Neuronal stem cell (in vitro differentiated cells): Measurements from ENCODE around the gene TLX2.
A peak's percentile ranks its signal among the peaks of the same experiment; 100 is the strongest.

Source experiments
- DNase-seq: peaks from one replicate; pipeline ENCODE4 v3.0.0-alpha.2; 2013; ENCODE audit warnings: low spot score
- H2AFZ ChIP-seq: one replicate; pipeline ENCODE4 v1.6.1; 2013; ENCODE audit warnings: mild to moderate bottlenecking, low read length, inconsistent platforms
- H2AK5ac ChIP-seq: 2 replicates; pipeline ENCODE4 v1.6.1; 2013; ENCODE audit warnings: low read depth, mild to moderate bottlenecking, inconsistent platforms, low read length, moderate library complexity, mixed read lengths
- H2BK120ac ChIP-seq: 2 replicates; pipeline ENCODE4 v1.6.1; 2013; ENCODE audit warnings: low read depth, mild to moderate bottlenecking, inconsistent platforms, low read length, moderate library complexity, mixed read lengths
- H2BK12ac ChIP-seq: one replicate; pipeline ENCODE4 v1.6.1; 2013; ENCODE audit warnings: low read length, inconsistent platforms
- H2BK15ac ChIP-seq: 2 replicates; pipeline ENCODE4 v1.6.1; 2013; ENCODE audit warnings: mild to moderate bottlenecking, low read length, inconsistent platforms, mixed read lengths
- H2BK5ac ChIP-seq: one replicate; pipeline ENCODE4 v1.6.1; 2013; ENCODE audit warnings: inconsistent platforms, mild to moderate bottlenecking, low read length, moderate library complexity
- H3K14ac ChIP-seq: one replicate; pipeline ENCODE4 v1.6.1; 2013; ENCODE audit warnings: low read length, inconsistent platforms
- H3K18ac ChIP-seq: 2 replicates; pipeline ENCODE4 v1.6.1; 2013; ENCODE audit warnings: low read length, inconsistent platforms
- H3K23ac ChIP-seq: 2 replicates; pipeline ENCODE4 v1.6.1; 2013; ENCODE audit warnings: low read depth, mild to moderate bottlenecking, mixed read lengths, low read length, inconsistent platforms; ENCODE audit not compliant: poor library complexity
- H3K27ac ChIP-seq: replicated peaks from 3 replicates; pipeline ENCODE4 v1.5.1; 2013; ENCODE audit warnings: low read length, inconsistent platforms
- H3K27me3 ChIP-seq, 3 experiments: 2 replicates each; pipeline ENCODE4 v1.6.1; 2013; ENCODE audit warnings: low read length in 3 of 3, mild to moderate bottlenecking in 2 of 3, inconsistent platforms in 1 of 3, low read depth in 1 of 3, mixed read lengths in 1 of 3, moderate library complexity in 1 of 3; ENCODE audit not compliant: control insufficient read depth in 3 of 3, insufficient read depth in 3 of 3
- H3K36me3 ChIP-seq, 2 donors: replicated peaks in 1 of 2; 2 replicates each; pipeline ENCODE4 v1.6.1; 2013; ENCODE audit warnings: low read length in 2 of 2; ENCODE audit not compliant: control insufficient read depth in 2 of 2, insufficient read depth in 2 of 2
- H3K4ac ChIP-seq: 2 replicates; pipeline ENCODE4 v1.6.1; 2013; ENCODE audit warnings: inconsistent platforms, mild to moderate bottlenecking, low read length, moderate library complexity
- H3K4me1 ChIP-seq, 2 donors: 1 replicate in 1 of 2; 2 replicates in 1 of 2; pipeline ENCODE4 v1.6.1; 2013; ENCODE audit warnings: low read length in 2 of 2, low read depth in 1 of 2; ENCODE audit not compliant: control insufficient read depth in 2 of 2, insufficient read depth in 1 of 2
- H3K4me2 ChIP-seq: one replicate; pipeline ENCODE4 v1.6.1; 2013; ENCODE audit warnings: mild to moderate bottlenecking, low read length, inconsistent platforms; ENCODE audit not compliant: insufficient read depth, poor library complexity, severe bottlenecking
- H3K4me3 ChIP-seq, 2 donors: 2 replicates each; pipeline ENCODE4 v1.5.1; 2013; ENCODE audit warnings: low read length in 2 of 2, mild to moderate bottlenecking in 2 of 2, inconsistent platforms in 1 of 2, moderate library complexity in 1 of 2
- H3K79me1 ChIP-seq: one replicate; pipeline ENCODE4 v1.6.1; 2013; ENCODE audit warnings: low read depth, mild to moderate bottlenecking, inconsistent platforms, low read length, moderate library complexity
- H3K9ac ChIP-seq: one replicate; pipeline ENCODE4 v1.6.1; 2013; ENCODE audit warnings: mild to moderate bottlenecking, low read depth, low read length, inconsistent platforms; ENCODE audit not compliant: poor library complexity
- H3K9me3 ChIP-seq, 2 donors: replicated peaks in 1 of 2; 2 replicates each; pipeline versions ENCODE3 to v1.6.1; 2013; ENCODE audit warnings: low read length in 2 of 2, mild to moderate bottlenecking in 2 of 2, inconsistent platforms in 1 of 2, low read depth in 1 of 2, mixed read lengths in 1 of 2, moderate library complexity in 1 of 2; ENCODE audit not compliant: control insufficient read depth in 2 of 2, insufficient read depth in 1 of 2
- H4K8ac ChIP-seq: one replicate; pipeline ENCODE4 v1.6.1; 2013; ENCODE audit warnings: low read depth, mild to moderate bottlenecking, inconsistent platforms, low read length, moderate library complexity
- H4K91ac ChIP-seq: one replicate; pipeline ENCODE4 v1.6.1; 2013; ENCODE audit warnings: low read length, low read depth, mild to moderate bottlenecking, inconsistent platforms; ENCODE audit not compliant: poor library complexity
- WGBS, 2 donors: extraction: QIAGEN DNeasy Blood & Tissue Kit; methylation state at CpG; one replicate each; pipeline ENCODE4 v1.1.7; 2013; ENCODE audit warnings: missing lambda C conversion rate in 2 of 2, mixed read lengths in 1 of 2; ENCODE audit not compliant: insufficient read length in 2 of 2, insufficient replicate concordance in 1 of 2; ENCODE audit errors: extremely low coverage in 2 of 2; 5-methylcytosine and 5-hydroxymethylcytosine counted together

The TLX2 gene

DNA sequence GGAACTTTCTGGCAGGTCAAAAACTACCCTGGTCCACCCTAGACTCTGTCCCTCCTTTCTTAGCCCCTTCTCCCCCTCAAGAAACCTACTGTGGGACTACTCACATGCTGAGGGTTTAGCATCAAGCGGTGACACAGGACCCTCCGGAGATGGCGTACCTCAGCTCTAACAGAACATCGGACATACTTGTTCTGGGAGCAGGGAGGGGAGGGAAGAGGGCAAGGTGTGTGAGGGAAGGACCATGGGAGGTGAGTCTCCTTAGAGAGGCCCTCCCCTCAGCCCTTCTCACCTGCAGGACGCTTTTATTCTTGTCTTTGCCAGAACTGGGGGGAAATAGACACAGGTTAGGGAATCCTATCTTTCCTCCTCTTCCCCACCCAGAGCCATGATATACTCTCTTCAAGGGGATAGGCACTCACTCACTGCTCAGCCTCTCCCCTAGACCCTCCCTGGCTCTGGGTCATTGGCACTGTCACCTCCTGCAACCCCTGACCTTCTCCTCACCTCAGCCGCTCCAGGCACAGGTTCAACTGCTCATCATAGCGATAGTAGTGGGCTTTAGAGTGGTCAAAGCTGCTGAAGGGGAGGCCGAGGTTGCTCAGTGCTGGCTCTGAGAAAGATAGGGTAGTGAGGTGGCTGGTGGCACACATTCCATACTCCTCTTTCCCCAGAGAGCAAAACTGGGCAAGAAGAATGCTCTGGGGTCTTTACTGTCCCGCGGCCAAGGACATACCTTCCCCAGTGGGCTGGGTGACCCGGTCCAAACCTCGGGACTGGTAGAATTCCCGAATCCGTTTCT lies 8.6 kb upstream of the TLX2 start:
- Histone ChIP-seq H3K9me3 (peaks cover 0 to 4% of the 10 kb centered on the region in 2 donors), H2BK120ac (no peak overlapping the region), H4K8ac (no peak overlapping the region), H3K23ac (no peak overlapping the region), H2BK15ac (no peak overlapping the region), H3K14ac (no peak overlapping the region), H3K4me1 (peaks cover 11% of the 10 kb centered on the region in 2 donors), H3K27me3 (peaks cover 29 to 78% (median 59%) of the 10 kb centered on the region in 3 experiments), H2BK12ac (no peak overlapping the region), H3K79me1 (peaks cover 3% of the 10 kb centered on the region), H2AK5ac (no peak overlapping the region), H2BK5ac (no peak overlapping the region), H3K9ac (no peak overlapping the region), H3K4ac (no peak overlapping the region), H3K36me3 (peaks cover 6 to 22% of the 10 kb centered on the region in 2 donors), H2AFZ (no peak overlapping the region), H3K4me3 (no peak overlapping the region), H3K4me2 (no peak overlapping the region), H3K27ac (no peak overlapping the region), H4K91ac (no peak overlapping the region), H3K18ac (no peak overlapping the region)
- DNase-seq: no peak
- no CpG with 5 or more reads among the region's 14 CpGs for WGBS, 2 donors

DNA sequence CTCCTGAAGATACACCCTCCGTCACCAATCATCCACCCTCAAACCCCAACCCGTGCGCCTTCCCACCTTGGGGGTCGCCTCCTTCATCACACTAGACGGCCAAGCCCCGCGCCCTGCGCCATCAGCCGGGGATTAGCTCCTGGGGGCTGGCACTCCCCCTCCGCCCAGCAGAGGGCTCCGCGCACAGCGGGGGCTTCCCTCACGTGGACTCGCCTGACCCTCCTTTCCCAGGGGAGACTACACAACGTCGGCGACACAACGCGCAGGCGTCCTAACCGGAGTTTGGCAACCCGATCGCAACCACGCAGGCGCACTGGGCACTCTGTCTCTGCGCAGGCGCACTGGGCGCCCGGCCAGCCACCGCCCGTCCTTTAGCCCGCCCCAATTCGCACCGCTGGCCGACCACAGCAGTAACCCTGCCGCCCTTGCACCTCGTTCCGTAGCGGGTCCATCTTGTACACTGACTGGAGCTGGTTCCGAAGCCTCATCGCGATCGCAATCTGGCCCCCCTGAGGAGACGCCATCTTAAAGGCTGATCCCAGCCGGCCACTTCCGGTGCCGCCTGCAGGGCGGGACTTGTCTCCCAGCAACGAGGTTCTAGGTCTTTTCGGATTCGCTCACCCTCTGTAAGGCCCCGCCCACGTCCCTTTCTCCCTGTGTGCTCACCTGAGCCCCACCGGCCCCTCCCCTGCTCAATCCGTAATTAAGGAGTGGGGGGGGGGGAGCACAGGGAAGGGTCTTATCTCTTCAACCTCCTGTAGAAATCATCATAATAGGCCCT lies 6.9 kb upstream of the TLX2 start, which contains the start of gene PCGF1:
PCGF1 (minus strand) TSS at position 551 of the 781 bp plus-strand sequence; CDS start at position 524, 27 bp downstream.
- peak within 1 kb of the TSS; percentile 100 for H3K9ac ChIP-seq
- H2AK5ac ChIP-seq: peak within 1 kb of the TSS; percentile 53
- peak within 1 kb of the TSS; percentile 99 for H2BK5ac ChIP-seq
- H3K18ac ChIP-seq: peak within 1 kb of the TSS; percentile 100
- H2BK15ac ChIP-seq: peak within 1 kb of the TSS; percentile 77
- H4K8ac ChIP-seq: peak within 1 kb of the TSS; percentile 99
- H3K36me3 ChIP-seq: peaks cover 6 to 22% of the 10 kb centered on the region in 2 donors
- H3K27ac ChIP-seq: peak within 1 kb of the TSS; percentile 98
- no peak within 1 kb of the TSS for H3K4ac ChIP-seq
- H2AFZ ChIP-seq: peak within 1 kb of the TSS; percentile 99
- no CpG with 5 or more reads among the region's 56 CpGs for WGBS, 2 donors
- H3K4me2 ChIP-seq: peak within 1 kb of the TSS; percentile 97
- peak within 1 kb of the TSS; percentile 98 for H2BK12ac ChIP-seq
- H3K27me3 ChIP-seq: peaks cover 16 to 76% (median 59%) of the 10 kb centered on the region in 3 experiments
- no peak within 1 kb of the TSS for H4K91ac ChIP-seq
- H3K23ac ChIP-seq: peak within 1 kb of the TSS; percentile 98
- DNase-seq: peak; percentile 97
- peak within 1 kb of the TSS; percentile 70 for H2BK120ac ChIP-seq
- peaks cover 0 to 4% of the 10 kb centered on the region in 2 donors for H3K9me3 ChIP-seq
- H3K79me1 ChIP-seq: peaks cover 3% of the 10 kb centered on the region
- peak within 1 kb of the TSS; percentile 100 for H3K14ac ChIP-seq
- H3K4me1 ChIP-seq: peaks cover 7 to 9% of the 10 kb centered on the region in 2 donors
- H3K4me3 ChIP-seq: peak within 1 kb of the TSS; percentile 87 to 99

DNA sequence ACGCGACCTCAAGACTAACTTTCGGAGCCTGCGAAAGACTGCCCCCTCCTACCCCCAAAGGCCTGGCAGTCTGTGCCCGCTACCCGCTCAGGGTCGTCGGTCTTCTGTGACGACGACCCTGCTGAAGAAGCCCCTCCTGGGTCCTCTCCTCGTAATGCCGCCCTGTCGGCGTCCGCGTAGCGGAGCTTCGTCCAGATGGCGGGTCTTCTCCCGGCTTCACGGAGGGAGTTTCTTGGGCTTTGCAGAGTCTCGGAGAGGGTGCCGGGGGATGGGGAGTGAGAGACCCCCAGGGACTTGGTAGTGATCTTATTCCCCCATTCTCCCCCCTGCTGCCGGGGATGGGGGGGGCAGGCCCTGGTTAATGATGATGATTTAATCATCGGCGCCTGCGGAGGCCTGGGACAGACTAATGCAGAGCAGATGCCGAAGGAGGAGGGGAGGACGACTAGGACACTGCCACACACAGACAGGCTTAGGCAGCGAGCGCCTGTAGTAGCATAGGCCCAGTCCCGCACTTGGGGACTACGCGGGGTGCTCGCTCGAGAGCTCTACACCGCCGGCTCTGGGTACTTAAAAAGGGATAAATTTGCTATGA lies 6.2 kb upstream of the TLX2 start:
- Histone ChIP-seq H2AK5ac (peak overlapping the region; percentile 53), H3K27ac (no peak overlapping the region), H2BK5ac (peak overlapping the region; percentile 99), H2BK12ac (no peak overlapping the region), H2AFZ (peak overlapping the region; percentile 99), H3K9me3 (peaks cover 0 to 4% of the 10 kb centered on the region in 2 donors), H3K4me1 (peaks cover 8 to 9% of the 10 kb centered on the region in 2 donors), H3K27me3 (peaks cover 16 to 75% (median 59%) of the 10 kb centered on the region in 3 experiments), H4K8ac (no peak overlapping the region), H2BK15ac (peak overlapping the region; percentile 49), H3K18ac (peak overlapping the region; percentile 85), H4K91ac (no peak overlapping the region), H3K4me3 (peak overlapping the region; percentile 87 to 99), H2BK120ac (peak overlapping the region; percentile 70), H3K36me3 (peaks cover 6 to 22% of the 10 kb centered on the region in 2 donors), H3K4ac (no peak overlapping the region), H3K79me1 (peaks cover 3% of the 10 kb centered on the region), H3K9ac (no peak overlapping the region), H3K14ac (no peak overlapping the region), H3K4me2 (peak overlapping the region; percentile 97), H3K23ac (peak overlapping the region; percentile 9)
- no CpG with 5 or more reads among the region's 38 CpGs for WGBS, 2 donors
- no peak for DNase-seq
